RWPE1 (cell line): ENCODE data around the gene NCKAP5.

Experiments
- CTCF ChIA-PET: fragments of 350-600 bp; sonication (Branson Sonifier 250); formaldehyde crosslinking; extraction: SDS; loops from one replicate; lab custom pipeline; 2021; lab: Yijun Ruan, JAX
- POLR2A ChIA-PET: fragments of 400-600 bp; formaldehyde crosslinking; extraction: SDS; loops from one replicate; lab custom pipeline; 2020; ENCODE audit warnings: antibody characterized with exemption; ENCODE audit not compliant: low non-redundant PET; lab: Yijun Ruan, JAX
- DNase-seq: peaks from one replicate; pipeline ENCODE4 v3.0.0; 2012; ENCODE audit warnings: low spot score
- H3K27ac ChIP-seq: fragments of 450-650 bp; 2 replicates; pipeline ENCODE4 v1.5.1; 2017
- TF ChIP-seq, protein P1 (sequence below): fragments of 450-650 bp; conservative IDR thresholded peaks from 2 replicates; pipeline ENCODE4 v1.5.1; 2017; ENCODE audit warnings: low read depth, mild to moderate bottlenecking

NCKAP5 gene

DNA sequence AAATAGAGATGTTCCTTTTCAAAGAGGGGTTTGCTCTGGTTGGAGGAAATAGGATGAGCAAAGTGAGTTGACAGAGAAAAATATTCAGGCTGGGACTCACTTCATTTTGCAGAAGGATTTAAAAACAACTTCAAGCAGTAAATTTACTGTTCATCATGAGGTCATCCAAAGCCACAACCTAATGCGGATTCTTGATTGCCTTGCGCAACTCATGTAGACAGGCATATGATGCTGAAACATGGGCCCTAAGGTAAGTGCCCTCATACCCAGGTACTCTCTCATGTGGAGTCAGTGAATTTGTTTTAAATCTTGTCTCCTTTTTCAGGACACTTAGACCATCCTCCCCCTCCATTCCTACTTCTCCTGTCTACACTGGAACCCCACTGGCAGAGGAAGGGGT is 846.3 kb downstream of the NCKAP5 start:
- no peak for DNase-seq
- ChIA-PET CTCF (no interaction called here), POLR2A (no interaction called here)
- no peak overlapping the region for H3K27ac ChIP-seq
- TF ChIP-seq, protein P1, sequence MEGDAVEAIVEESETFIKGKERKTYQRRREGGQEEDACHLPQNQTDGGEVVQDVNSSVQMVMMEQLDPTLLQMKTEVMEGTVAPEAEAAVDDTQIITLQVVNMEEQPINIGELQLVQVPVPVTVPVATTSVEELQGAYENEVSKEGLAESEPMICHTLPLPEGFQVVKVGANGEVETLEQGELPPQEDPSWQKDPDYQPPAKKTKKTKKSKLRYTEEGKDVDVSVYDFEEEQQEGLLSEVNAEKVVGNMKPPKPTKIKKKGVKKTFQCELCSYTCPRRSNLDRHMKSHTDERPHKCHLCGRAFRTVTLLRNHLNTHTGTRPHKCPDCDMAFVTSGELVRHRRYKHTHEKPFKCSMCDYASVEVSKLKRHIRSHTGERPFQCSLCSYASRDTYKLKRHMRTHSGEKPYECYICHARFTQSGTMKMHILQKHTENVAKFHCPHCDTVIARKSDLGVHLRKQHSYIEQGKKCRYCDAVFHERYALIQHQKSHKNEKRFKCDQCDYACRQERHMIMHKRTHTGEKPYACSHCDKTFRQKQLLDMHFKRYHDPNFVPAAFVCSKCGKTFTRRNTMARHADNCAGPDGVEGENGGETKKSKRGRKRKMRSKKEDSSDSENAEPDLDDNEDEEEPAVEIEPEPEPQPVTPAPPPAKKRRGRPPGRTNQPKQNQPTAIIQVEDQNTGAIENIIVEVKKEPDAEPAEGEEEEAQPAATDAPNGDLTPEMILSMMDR: no peak

DNA sequence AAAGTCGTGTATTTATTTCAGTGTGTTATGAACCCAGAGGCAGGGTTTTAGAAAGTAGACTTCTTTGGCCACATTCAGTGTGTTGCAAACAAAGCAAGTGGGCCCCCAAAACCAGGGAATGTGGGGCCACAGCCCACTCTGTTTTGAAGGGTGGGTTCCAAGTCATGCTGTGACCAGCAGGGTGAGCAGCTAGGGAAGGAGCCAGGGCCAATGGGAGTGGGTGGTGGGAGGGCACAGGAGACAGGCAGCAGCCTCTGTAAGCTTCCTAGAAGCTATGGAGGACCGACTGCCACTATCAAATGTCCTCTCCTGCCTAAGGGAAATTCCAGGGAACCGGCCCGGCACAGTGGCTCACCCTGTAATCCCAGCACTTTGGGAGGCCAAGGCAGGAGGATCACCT is 847.9 kb downstream of the NCKAP5 start:
- H3K27ac ChIP-seq: no peak overlapping the region
- ChIA-PET POLR2A (no interaction called here), CTCF (no interaction called here)
- TF ChIP-seq, protein P1: no peak
- no peak for DNase-seq

DNA sequence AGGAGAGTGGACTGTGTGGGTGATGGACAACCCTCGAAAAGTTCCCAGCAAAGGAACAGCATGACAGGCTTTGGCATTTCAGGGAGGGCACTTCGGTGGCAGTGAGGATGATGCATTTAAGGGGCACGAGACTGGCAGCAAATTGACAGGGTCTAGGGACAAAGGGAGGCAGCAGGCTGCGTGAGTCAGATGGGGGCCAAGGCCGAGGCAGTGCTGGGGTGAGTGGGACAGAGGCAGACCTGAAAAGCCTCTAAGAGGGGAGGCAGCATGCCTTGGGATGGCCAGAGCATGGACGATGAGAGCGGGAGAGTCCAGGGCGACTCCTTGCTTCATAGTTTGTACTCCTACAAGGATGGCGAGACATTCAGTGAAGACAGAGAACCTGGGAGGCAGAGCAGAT is 848.8 kb downstream of the NCKAP5 start:
- no peak overlapping the region for H3K27ac ChIP-seq
- CTCF ChIA-PET: no interaction called here
- no peak for DNase-seq
- TF ChIP-seq, protein P1: no peak
- POLR2A ChIA-PET: no interaction called here

DNA sequence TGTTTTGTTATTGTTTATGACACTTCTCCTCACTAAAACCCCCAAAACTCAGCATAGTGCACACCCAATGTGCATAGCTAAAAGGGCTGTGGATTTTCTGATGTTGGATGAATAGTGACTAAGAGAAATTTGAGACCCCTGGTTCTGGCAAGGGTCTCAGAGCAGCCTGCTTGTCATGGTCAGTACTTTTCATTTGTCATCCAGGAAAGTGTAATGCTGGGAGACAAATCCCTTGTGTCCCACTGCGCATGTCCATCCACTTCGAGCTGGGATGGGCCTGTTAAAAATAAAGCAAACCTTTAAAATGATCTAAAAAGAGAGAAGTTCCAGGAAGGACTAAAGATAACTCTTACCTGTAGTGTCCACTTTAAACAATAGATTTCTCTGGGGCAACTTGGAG is 851.3 kb downstream of the NCKAP5 start:
- POLR2A ChIA-PET: no interaction called here
- CTCF ChIA-PET: no interaction called here
- TF ChIP-seq, protein P1: no peak
- no peak overlapping the region for H3K27ac ChIP-seq
- no peak for DNase-seq

DNA sequence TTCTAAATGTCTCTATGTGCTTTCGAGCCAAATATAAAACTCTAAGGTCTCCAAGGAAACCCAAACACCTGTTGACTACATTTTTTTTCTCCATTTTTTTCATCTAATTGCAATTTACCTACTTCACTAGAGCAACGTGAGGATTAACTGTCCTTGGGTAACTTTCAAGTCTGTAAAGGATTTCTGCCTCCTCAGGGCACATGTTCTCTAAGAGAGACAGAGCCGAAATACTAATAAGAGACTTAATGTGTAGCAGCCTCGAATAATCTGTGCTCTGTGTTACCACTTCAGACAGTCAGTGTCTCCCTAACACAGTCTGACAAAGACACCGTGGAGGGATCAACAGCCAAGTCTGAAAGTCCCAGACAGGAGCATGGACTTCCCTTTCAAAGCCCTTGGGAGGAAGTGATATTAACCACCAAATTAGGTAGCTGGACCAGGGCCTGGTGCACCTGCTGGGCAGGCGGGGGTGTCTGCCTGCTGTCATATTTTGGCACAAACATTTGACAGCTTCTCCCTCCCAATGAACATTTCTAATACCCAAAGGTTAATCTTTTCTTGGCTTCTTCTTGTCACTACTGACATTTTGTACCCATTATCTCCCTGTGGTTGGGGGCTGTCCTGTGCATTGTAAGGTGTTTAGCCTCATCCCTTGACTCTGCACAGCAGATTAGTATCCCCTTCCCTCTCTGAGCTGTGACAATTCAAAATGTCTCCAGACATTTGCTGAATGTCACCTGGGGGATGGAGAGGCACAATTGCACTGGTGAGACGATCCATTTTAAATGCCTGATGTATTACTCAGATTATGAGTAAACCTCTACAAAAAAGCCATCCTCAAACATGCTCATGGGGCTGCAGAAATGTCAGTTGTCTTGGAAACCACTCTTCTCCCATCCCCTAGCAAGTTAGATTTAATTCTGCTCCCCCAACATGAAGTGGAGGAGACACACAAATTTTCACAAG is 852.6 kb downstream of the NCKAP5 start:
- no peak overlapping the region for H3K27ac ChIP-seq
- TF ChIP-seq, protein P1: no peak
- ChIA-PET POLR2A (no interaction called here), CTCF (no interaction called here)
- no peak for DNase-seq

DNA sequence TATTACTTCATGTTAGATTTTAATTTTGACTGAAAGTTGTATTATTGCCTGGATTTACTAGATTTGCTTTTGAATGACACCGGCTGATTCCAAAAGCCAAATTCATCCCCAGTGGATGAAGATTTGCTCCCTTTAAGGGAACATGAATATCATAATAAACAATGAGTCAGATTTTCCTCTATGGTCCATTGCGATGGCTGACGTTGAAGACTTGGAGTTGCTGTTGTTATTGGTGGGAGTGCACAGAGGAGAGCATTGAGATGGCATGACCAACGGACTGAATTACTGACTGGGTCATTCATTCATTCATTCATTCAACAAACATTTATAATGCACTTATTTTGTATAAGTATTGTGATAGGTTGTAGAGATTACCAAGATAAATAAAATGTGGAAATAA is 864.9 kb downstream of the NCKAP5 start:
- CTCF ChIA-PET: no interaction called here
- no peak for DNase-seq
- TF ChIP-seq, protein P1: no peak
- POLR2A ChIA-PET: no interaction called here
- H3K27ac ChIP-seq: no peak overlapping the region
